RWPE2 (cell line): ENCODE data around the gene USP26.
"Not testable (repeated sequence)": the region's sequence is repeated elsewhere in the genome, so short reads cannot be mapped to it uniquely, and the experiment has no call there.

Experiments
- ATAC-seq: fragments of 200-7000 bp; cut with Tn5 transposase; 3 replicates; pipeline ENCODE4 v1.9.1; 2021; ENCODE audit warnings: low read depth
- DNase-seq: peaks from one replicate; pipeline ENCODE4 v3.0.0-alpha.2; 2020; ENCODE audit warnings: low spot score
- H3K27ac ChIP-seq: fragments of 450-650 bp; 2 replicates; pipeline ENCODE4 v1.5.1; 2017; ENCODE audit warnings: mild to moderate bottlenecking; ENCODE audit not compliant: poor library complexity, severe bottlenecking
- H3K27me3 ChIP-seq: fragments of 250-450 bp; sonication (Bioruptor Pico); 2 replicates; pipeline ENCODE4 v1.5.1; 2021; ENCODE audit warnings: mild to moderate bottlenecking, moderate library complexity; ENCODE audit not compliant: insufficient read depth, poor library complexity, severe bottlenecking
- H3K36me3 ChIP-seq: fragments of 250-450 bp; sonication (Bioruptor Pico); 2 replicates; pipeline ENCODE4 v1.5.1; 2020; ENCODE audit warnings: low read depth, mild to moderate bottlenecking, moderate library complexity
- H3K4me1 ChIP-seq: fragments of 250-450 bp; sonication (Bioruptor Pico); 2 replicates; pipeline ENCODE4 v1.5.1; 2021; ENCODE audit warnings: mild to moderate bottlenecking, moderate library complexity; ENCODE audit not compliant: insufficient read depth, poor library complexity, severe bottlenecking
- H3K4me3 ChIP-seq: fragments of 250-450 bp; sonication (Bioruptor Pico); 2 replicates; pipeline ENCODE4 v1.5.1; 2021; ENCODE audit warnings: mild to moderate bottlenecking, moderate library complexity; ENCODE audit not compliant: severe bottlenecking
- H3K9me3 ChIP-seq: fragments of 250-450 bp; sonication (Bioruptor Pico); 2 replicates; pipeline ENCODE4 v1.5.1; 2021; ENCODE audit warnings: mild to moderate bottlenecking, moderate library complexity; ENCODE audit not compliant: severe bottlenecking
- TF ChIP-seq, protein P1 (sequence below): fragments of 450-650 bp; IDR thresholded peaks from one replicate; pipeline ENCODE4 v1.5.1; 2017; ENCODE audit warnings: mild to moderate bottlenecking, moderate library complexity; ENCODE audit not compliant: poor library complexity, severe bottlenecking

Gene USP26

DNA sequence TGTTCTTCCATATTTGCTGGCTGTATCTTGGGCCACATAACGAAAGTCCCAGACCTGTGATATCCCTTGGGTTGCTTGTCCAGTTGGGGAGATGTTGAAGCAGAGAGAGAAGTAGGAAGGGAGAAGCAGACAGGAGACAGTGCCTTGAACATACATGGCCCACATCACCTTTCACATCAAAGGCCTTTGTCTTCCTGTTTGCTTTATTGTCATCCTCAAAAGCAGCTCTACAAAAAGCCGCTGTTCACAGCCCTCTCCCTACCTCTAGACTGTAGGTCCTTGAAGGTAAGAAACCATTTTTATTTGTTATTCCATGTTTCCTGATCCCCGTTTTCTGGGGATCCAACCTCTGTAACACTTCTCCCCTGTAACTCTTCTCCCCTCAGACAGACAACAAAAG is 14.9 kb downstream of the USP26 start:
- Histone ChIP-seq H3K27ac (no peak overlapping the region), H3K36me3 (no peaks in the 10 kb centered on the region), H3K27me3 (no peaks in the 10 kb centered on the region), H3K9me3 (no peaks in the 10 kb centered on the region), H3K4me1 (no peaks in the 10 kb centered on the region), H3K4me3 (no peak overlapping the region)
- ATAC-seq (no peak), DNase-seq (no peak)
- TF ChIP-seq, protein P1, sequence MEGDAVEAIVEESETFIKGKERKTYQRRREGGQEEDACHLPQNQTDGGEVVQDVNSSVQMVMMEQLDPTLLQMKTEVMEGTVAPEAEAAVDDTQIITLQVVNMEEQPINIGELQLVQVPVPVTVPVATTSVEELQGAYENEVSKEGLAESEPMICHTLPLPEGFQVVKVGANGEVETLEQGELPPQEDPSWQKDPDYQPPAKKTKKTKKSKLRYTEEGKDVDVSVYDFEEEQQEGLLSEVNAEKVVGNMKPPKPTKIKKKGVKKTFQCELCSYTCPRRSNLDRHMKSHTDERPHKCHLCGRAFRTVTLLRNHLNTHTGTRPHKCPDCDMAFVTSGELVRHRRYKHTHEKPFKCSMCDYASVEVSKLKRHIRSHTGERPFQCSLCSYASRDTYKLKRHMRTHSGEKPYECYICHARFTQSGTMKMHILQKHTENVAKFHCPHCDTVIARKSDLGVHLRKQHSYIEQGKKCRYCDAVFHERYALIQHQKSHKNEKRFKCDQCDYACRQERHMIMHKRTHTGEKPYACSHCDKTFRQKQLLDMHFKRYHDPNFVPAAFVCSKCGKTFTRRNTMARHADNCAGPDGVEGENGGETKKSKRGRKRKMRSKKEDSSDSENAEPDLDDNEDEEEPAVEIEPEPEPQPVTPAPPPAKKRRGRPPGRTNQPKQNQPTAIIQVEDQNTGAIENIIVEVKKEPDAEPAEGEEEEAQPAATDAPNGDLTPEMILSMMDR = no peak

DNA sequence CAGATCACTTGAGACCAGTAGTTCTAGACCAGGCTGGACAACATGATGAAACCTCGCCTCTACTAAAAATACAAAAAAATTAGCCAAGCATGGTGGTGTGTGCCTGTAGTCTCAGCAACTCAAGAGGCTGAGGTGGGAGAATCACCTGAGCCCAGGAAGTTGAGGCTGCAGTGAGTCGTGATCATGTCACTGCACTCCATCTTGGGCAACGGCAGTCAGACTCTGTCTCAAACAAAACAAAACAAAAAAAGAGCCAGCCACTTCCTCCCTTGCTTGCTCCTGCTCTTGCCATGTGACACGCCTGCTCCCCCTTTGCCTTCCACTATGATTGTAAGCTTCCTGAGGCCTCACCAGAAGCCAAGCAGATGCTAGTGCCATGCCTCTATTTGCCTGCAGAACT is 19.1 kb downstream of the USP26 start:
- DNase-seq, H3K27me3 ChIP-seq, H3K4me1 ChIP-seq, H3K4me3 ChIP-seq, H3K36me3 ChIP-seq, H3K27ac ChIP-seq, ATAC-seq, H3K9me3 ChIP-seq: not testable (repeated sequence)

DNA sequence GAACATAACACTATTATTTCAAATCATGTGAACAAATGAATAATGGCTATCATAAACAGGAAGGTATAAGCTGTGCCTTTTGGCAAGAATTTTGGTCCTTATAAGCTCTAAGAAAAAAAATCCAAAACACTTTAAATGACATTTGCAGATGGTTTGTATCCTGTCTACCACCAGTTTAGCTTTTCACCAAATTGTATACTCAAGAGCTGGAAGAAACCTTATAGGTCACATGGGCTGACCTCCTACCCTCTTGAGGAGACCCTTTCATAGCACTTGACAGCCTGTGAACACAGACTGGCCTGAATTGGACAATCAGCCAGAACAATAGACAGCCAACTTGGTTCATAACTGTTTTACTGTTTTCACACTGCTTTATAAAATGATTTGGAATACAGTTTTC is 24.3 kb downstream of the USP26 start:
- no peaks in the 10 kb centered on the region for H3K36me3 ChIP-seq
- H3K27ac ChIP-seq = no peak overlapping the region
- no peak overlapping the region for H3K4me3 ChIP-seq
- ATAC-seq (no peak), DNase-seq (no peak)
- H3K4me1 ChIP-seq = no peaks in the 10 kb centered on the region
- H3K9me3 ChIP-seq = no peaks in the 10 kb centered on the region
- TF ChIP-seq, protein P1 = no peak
- no peaks in the 10 kb centered on the region for H3K27me3 ChIP-seq

DNA sequence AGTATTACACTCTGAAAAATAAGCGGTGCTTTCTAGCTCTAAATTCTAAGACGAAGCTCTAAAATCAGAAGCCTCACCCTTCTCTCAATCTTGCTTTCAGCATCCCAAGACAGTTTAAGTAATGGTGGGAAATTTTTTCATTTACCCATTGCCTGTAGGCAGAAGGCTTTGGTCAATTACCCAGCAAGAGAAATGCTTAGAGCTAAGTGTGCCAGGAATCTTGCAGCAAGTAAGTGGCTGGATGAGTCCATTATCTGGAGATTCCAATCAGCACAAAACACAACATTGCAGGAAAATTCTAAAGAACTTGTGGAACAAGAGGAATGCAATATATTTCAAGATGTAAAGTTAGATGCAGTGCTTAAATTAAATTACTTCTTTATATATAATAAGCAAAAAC is 28.4 kb downstream of the USP26 start:
- DNase-seq (no peak), ATAC-seq (no peak)
- Histone ChIP-seq H3K36me3 (no peaks in the 10 kb centered on the region), H3K27me3 (no peaks in the 10 kb centered on the region), H3K27ac (no peak overlapping the region), H3K4me3 (no peak overlapping the region), H3K9me3 (no peaks in the 10 kb centered on the region), H3K4me1 (no peaks in the 10 kb centered on the region)
- TF ChIP-seq, protein P1 = no peak

DNA sequence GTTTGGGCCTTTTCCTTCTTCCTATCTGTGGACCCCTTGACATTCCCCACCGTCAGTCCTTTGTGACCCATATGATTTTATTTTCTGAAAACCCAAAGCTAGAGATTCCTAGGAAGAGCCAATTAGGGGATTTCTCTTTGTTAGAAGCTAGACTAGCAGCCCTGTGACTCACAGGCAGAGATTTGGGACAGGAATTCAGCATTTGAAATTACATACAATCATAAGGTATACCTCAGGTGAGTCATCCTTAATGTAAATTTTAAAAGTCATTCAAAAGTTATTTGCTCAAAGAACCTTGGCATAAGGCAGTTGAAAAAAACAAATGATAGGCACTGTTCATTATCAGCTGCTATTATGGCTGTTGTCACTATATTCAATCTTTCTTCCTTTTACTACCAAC is 40.6 kb downstream of the USP26 start:
- peaks cover 27% of the 10 kb centered on the region for H3K4me1 ChIP-seq
- H3K9me3 ChIP-seq = no peaks in the 10 kb centered on the region
- no peak overlapping the region for H3K4me3 ChIP-seq
- peak overlapping the region; percentile 88 for H3K27ac ChIP-seq
- no peak for DNase-seq
- TF ChIP-seq, protein P1 = no peak
- no peaks in the 10 kb centered on the region for H3K36me3 ChIP-seq
- no peaks in the 10 kb centered on the region for H3K27me3 ChIP-seq
- peak; percentile 86 for ATAC-seq
